ENCODE measurements around the gene PIK3R2.

PIK3R2 gene

GRCh38 chr19:18126097-18126496 is 26.9 kb upstream of the PIK3R2 start:
- Histone ChIP-seq H3K4me3 (ENCODE audit: insufficient read length, low read depth) (no peak overlapping the region), H3K4me1 (ENCODE audit: insufficient read depth, insufficient read length) (no peaks in the 10 kb centered on the region), H3K9ac (ENCODE audit: insufficient read length, low read depth) (no peak overlapping the region), H3K27me3 (ENCODE audit: insufficient read depth, insufficient read length) (no peaks in the 10 kb centered on the region), H3K36me3 (ENCODE audit: insufficient read depth, insufficient read length, low read length) (peaks cover 66% of the 10 kb centered on the region), H3K9me3 (ENCODE audit: insufficient read depth, low read length) (no peaks in the 10 kb centered on the region)
- no peak for TF ChIP-seq YY1 (IDR thresholded peaks at IDR 0.05; ENCODE audit: insufficient read depth, insufficient read length)
- TF ChIP-seq ZNF274 (IDR thresholded peaks at IDR 0.05; ENCODE audit: low read depth, low read length), result no peak
- TF ChIP-seq SUZ12 (IDR thresholded peaks at IDR 0.05; ENCODE audit: extremely low read depth, insufficient read depth, insufficient read length), result no peak
- no peak for DNase-seq (ENCODE audit: low read depth, low spot score)

- no peak for DNase-seq (ENCODE audit: low read depth, low spot score)
- peaks cover 66% of the 10 kb centered on the region for H3K36me3 ChIP-seq (ENCODE audit: insufficient read depth, insufficient read length, low read length)
- no peaks in the 10 kb centered on the region for H3K27me3 ChIP-seq (ENCODE audit: insufficient read depth, insufficient read length)
- H3K9me3 ChIP-seq (ENCODE audit: insufficient read depth, low read length), result no peaks in the 10 kb centered on the region
- TF ChIP-seq SUZ12 (IDR thresholded peaks at IDR 0.05; ENCODE audit: extremely low read depth, insufficient read depth, insufficient read length) (no peak), ZNF274 (IDR thresholded peaks at IDR 0.05; ENCODE audit: low read depth, low read length) (no peak), YY1 (IDR thresholded peaks at IDR 0.05; ENCODE audit: insufficient read depth, insufficient read length) (no peak)
- no peaks in the 10 kb centered on the region for H3K4me1 ChIP-seq (ENCODE audit: insufficient read depth, insufficient read length)
- H3K4me3 ChIP-seq (ENCODE audit: insufficient read length, low read depth), result no peak overlapping the region
- no peak overlapping the region for H3K9ac ChIP-seq (ENCODE audit: insufficient read length, low read depth)
Measured at GRCh38 chr19:18128044-18128443, 24.9 kb upstream of the PIK3R2 start.

GRCh38 chr19:18128805-18129204 is 24.2 kb upstream of the PIK3R2 start:
- no peak for TF ChIP-seq YY1 (IDR thresholded peaks at IDR 0.05; ENCODE audit: insufficient read depth, insufficient read length)
- no peak for TF ChIP-seq SUZ12 (IDR thresholded peaks at IDR 0.05; ENCODE audit: extremely low read depth, insufficient read depth, insufficient read length)
- TF ChIP-seq ZNF274 (IDR thresholded peaks at IDR 0.05; ENCODE audit: low read depth, low read length), result no peak
- Histone ChIP-seq H3K4me3 (ENCODE audit: insufficient read length, low read depth) (no peak overlapping the region), H3K9ac (ENCODE audit: insufficient read length, low read depth) (no peak overlapping the region), H3K27me3 (ENCODE audit: insufficient read depth, insufficient read length) (no peaks in the 10 kb centered on the region), H3K36me3 (ENCODE audit: insufficient read depth, insufficient read length, low read length) (peaks cover 59% of the 10 kb centered on the region), H3K9me3 (ENCODE audit: insufficient read depth, low read length) (no peaks in the 10 kb centered on the region), H3K4me1 (ENCODE audit: insufficient read depth, insufficient read length) (no peaks in the 10 kb centered on the region)
- DNase-seq (ENCODE audit: low read depth, low spot score), result no peak

GRCh38 chr19:18130523-18131242 is 22.3 kb upstream of the PIK3R2 start:
- H3K4me1 ChIP-seq (ENCODE audit: insufficient read depth, insufficient read length), result no peaks in the 10 kb centered on the region
- H3K9me3 ChIP-seq (ENCODE audit: insufficient read depth, low read length), result no peaks in the 10 kb centered on the region
- no peak overlapping the region for H3K9ac ChIP-seq (ENCODE audit: insufficient read length, low read depth)
- H3K4me3 ChIP-seq (ENCODE audit: insufficient read length, low read depth), result no peak overlapping the region
- H3K27me3 ChIP-seq (ENCODE audit: insufficient read depth, insufficient read length), result no peaks in the 10 kb centered on the region
- no peak for DNase-seq (ENCODE audit: low read depth, low spot score)
- no peak for TF ChIP-seq SUZ12 (IDR thresholded peaks at IDR 0.05; ENCODE audit: extremely low read depth, insufficient read depth, insufficient read length)
- no peak for TF ChIP-seq YY1 (IDR thresholded peaks at IDR 0.05; ENCODE audit: insufficient read depth, insufficient read length)
- no peak for TF ChIP-seq ZNF274 (IDR thresholded peaks at IDR 0.05; ENCODE audit: low read depth, low read length)
- H3K36me3 ChIP-seq (ENCODE audit: insufficient read depth, insufficient read length, low read length), result peaks cover 60% of the 10 kb centered on the region

- Histone ChIP-seq H3K27me3 (ENCODE audit: insufficient read depth, insufficient read length) (no peaks in the 10 kb centered on the region), H3K36me3 (ENCODE audit: insufficient read depth, insufficient read length, low read length) (peaks cover 61% of the 10 kb centered on the region), H3K9me3 (ENCODE audit: insufficient read depth, low read length) (no peaks in the 10 kb centered on the region), H3K9ac (ENCODE audit: insufficient read length, low read depth) (no peak overlapping the region), H3K4me1 (ENCODE audit: insufficient read depth, insufficient read length) (no peaks in the 10 kb centered on the region), H3K4me3 (ENCODE audit: insufficient read length, low read depth) (no peak overlapping the region)
- DNase-seq (ENCODE audit: low read depth, low spot score), result no peak
- TF ChIP-seq YY1 (IDR thresholded peaks at IDR 0.05; ENCODE audit: insufficient read depth, insufficient read length) (no peak), ZNF274 (IDR thresholded peaks at IDR 0.05; ENCODE audit: low read depth, low read length) (no peak), SUZ12 (IDR thresholded peaks at IDR 0.05; ENCODE audit: extremely low read depth, insufficient read depth, insufficient read length) (no peak)
Measured at GRCh38 chr19:18131841-18132596, 20.9 kb upstream of the PIK3R2 start.

GRCh38 chr19:18135712-18136584 is 17.0 kb upstream of the PIK3R2 start:
- Histone ChIP-seq H3K9ac (ENCODE audit: insufficient read length, low read depth) (no peak overlapping the region), H3K4me1 (ENCODE audit: insufficient read depth, insufficient read length) (no peaks in the 10 kb centered on the region), H3K9me3 (ENCODE audit: insufficient read depth, low read length) (no peaks in the 10 kb centered on the region), H3K27me3 (ENCODE audit: insufficient read depth, insufficient read length) (no peaks in the 10 kb centered on the region), H3K36me3 (ENCODE audit: insufficient read depth, insufficient read length, low read length) (peaks cover 52% of the 10 kb centered on the region), H3K4me3 (ENCODE audit: insufficient read length, low read depth) (no peak overlapping the region)
- TF ChIP-seq YY1 (IDR thresholded peaks at IDR 0.05; ENCODE audit: insufficient read depth, insufficient read length) (no peak), SUZ12 (IDR thresholded peaks at IDR 0.05; ENCODE audit: extremely low read depth, insufficient read depth, insufficient read length) (no peak), ZNF274 (IDR thresholded peaks at IDR 0.05; ENCODE audit: low read depth, low read length) (no peak)
- no peak for DNase-seq (ENCODE audit: low read depth, low spot score)
